SJSA1 (cell line): Measurements from ENCODE around the gene ADAT3. TPM values are rescaled to one million over a fixed set of nuclear protein-coding genes. Genes with fewer than 3 reads are reported as not detected.

ENCODE experiments used
- DNase-seq, 2 experiments: peaks; one replicate each; pipeline ENCODE4 v3.0.0-alpha.2; 2015 to 2020; ENCODE audit warnings: low spot score in 2 of 2, low read depth in 1 of 2
- H3K27ac ChIP-seq: fragments of 250-450 bp; sonication (Bioruptor Pico); 2 replicates; pipeline ENCODE4 v1.5.1; 2020; ENCODE audit warnings: mild to moderate bottlenecking, moderate library complexity
- H3K27me3 ChIP-seq: fragments of 250-450 bp; sonication (Bioruptor Pico); replicated peaks from 2 replicates; pipeline ENCODE4 v1.5.1; 2020; ENCODE audit warnings: mild to moderate bottlenecking, moderate library complexity
- H3K36me3 ChIP-seq: fragments of 250-450 bp; sonication (Bioruptor Pico); 2 replicates; pipeline ENCODE4 v1.5.1; 2020; ENCODE audit warnings: mild to moderate bottlenecking
- H3K4me1 ChIP-seq: fragments of 250-450 bp; sonication (Bioruptor Pico); replicated peaks from 2 replicates; pipeline ENCODE4 v1.6.1; 2021; ENCODE audit warnings: mild to moderate bottlenecking
- H3K4me3 ChIP-seq: fragments of 250-450 bp; sonication (Bioruptor Pico); 2 replicates; pipeline ENCODE4 v1.5.1; 2020; ENCODE audit warnings: mild to moderate bottlenecking
- H3K9me3 ChIP-seq: fragments of 250-450 bp; sonication (Bioruptor Pico); replicated peaks from 2 replicates; pipeline ENCODE4 v1.5.1; 2020; ENCODE audit warnings: mild to moderate bottlenecking
- total RNA-seq: library from RNA; depleted of rRNA; stranded (reverse); fragments of >200 nt; shearing (Covaris generic); gene quantifications from 2 replicates; pipeline ENCODE4 v1.2.3, GENCODE V29; 2014

The ADAT3 gene
- total RNA-seq, 1 experiment from 2014 or later = 2.4 TPM

GRCh38 chr19:1905863-1906375 is 720 bp downstream of the ADAT3 start:
- no peaks in the 10 kb centered on the region for H3K9me3 ChIP-seq
- DNase-seq = no peak
- H3K27ac ChIP-seq = peak overlapping the region; percentile 49
- H3K4me1 ChIP-seq = peaks cover 7% of the 10 kb centered on the region
- no peaks in the 10 kb centered on the region for H3K27me3 ChIP-seq
- peaks cover 19% of the 10 kb centered on the region for H3K36me3 ChIP-seq
- peak overlapping the region; percentile 83 for H3K4me3 ChIP-seq

- no peak overlapping the region for H3K27ac ChIP-seq
- peaks cover 7% of the 10 kb centered on the region for H3K4me1 ChIP-seq
- H3K27me3 ChIP-seq = no peaks in the 10 kb centered on the region
- H3K36me3 ChIP-seq = peaks cover 22% of the 10 kb centered on the region
- no peaks in the 10 kb centered on the region for H3K9me3 ChIP-seq
- DNase-seq = no peak
- no peak overlapping the region for H3K4me3 ChIP-seq
Observed at GRCh38 chr19:1906985-1907562, 1.9 kb downstream of the ADAT3 start.

GRCh38 chr19:1907563-1908363 is 2.6 kb downstream of the ADAT3 start:
- H3K27ac ChIP-seq = no peak overlapping the region
- DNase-seq = no peak
- H3K4me1 ChIP-seq = peaks cover 7% of the 10 kb centered on the region
- H3K27me3 ChIP-seq = no peaks in the 10 kb centered on the region
- H3K36me3 ChIP-seq = peaks cover 29% of the 10 kb centered on the region
- no peaks in the 10 kb centered on the region for H3K9me3 ChIP-seq
- H3K4me3 ChIP-seq = no peak overlapping the region

- no peaks in the 10 kb centered on the region for H3K9me3 ChIP-seq
- no peak overlapping the region for H3K27ac ChIP-seq
- peaks cover 35% of the 10 kb centered on the region for H3K36me3 ChIP-seq
- H3K27me3 ChIP-seq = no peaks in the 10 kb centered on the region
- H3K4me3 ChIP-seq = no peak overlapping the region
- DNase-seq = no peak
- H3K4me1 ChIP-seq = peaks cover 7% of the 10 kb centered on the region
Observed at GRCh38 chr19:1908364-1908678, 3.1 kb downstream of the ADAT3 start.

- H3K27ac ChIP-seq = no peak overlapping the region
Observed at GRCh38 chr19:1909761-1910080, 4.5 kb downstream of the ADAT3 start.

GRCh38 chr19:1910177-1910576 is 5.0 kb downstream of the ADAT3 start:
- Histone ChIP-seq H3K9me3 (no peaks in the 10 kb centered on the region), H3K27ac (no peak overlapping the region), H3K4me3 (no peak overlapping the region), H3K27me3 (no peaks in the 10 kb centered on the region), H3K4me1 (peaks cover 7% of the 10 kb centered on the region), H3K36me3 (peaks cover 44% of the 10 kb centered on the region)
- no peak for DNase-seq

More at GRCh38 chr19:1909761-1910080, 4.5 kb downstream of the ADAT3 start:
- peaks cover 7% of the 10 kb centered on the region for H3K4me1 ChIP-seq
- no peak overlapping the region for H3K4me3 ChIP-seq
- H3K9me3 ChIP-seq = no peaks in the 10 kb centered on the region
- no peak for DNase-seq
- H3K36me3 ChIP-seq = peaks cover 44% of the 10 kb centered on the region
- H3K27me3 ChIP-seq = no peaks in the 10 kb centered on the region

GRCh38 chr19:1911098-1911497 is 5.9 kb downstream of the ADAT3 start:
- peaks cover 36% of the 10 kb centered on the region for H3K36me3 ChIP-seq
- no peaks in the 10 kb centered on the region for H3K27me3 ChIP-seq
- peaks cover under 1% of the 10 kb centered on the region for H3K4me1 ChIP-seq
- H3K27ac ChIP-seq = no peak overlapping the region
- DNase-seq = no peak
- H3K9me3 ChIP-seq = no peaks in the 10 kb centered on the region
- H3K4me3 ChIP-seq = no peak overlapping the region

GRCh38 chr19:1911995-1912394 is 6.8 kb downstream of the ADAT3 start:
- no peaks in the 10 kb centered on the region for H3K4me1 ChIP-seq
- H3K27ac ChIP-seq = no peak overlapping the region
- no peak overlapping the region for H3K4me3 ChIP-seq
- DNase-seq = no peak
- no peaks in the 10 kb centered on the region for H3K27me3 ChIP-seq
- no peaks in the 10 kb centered on the region for H3K9me3 ChIP-seq
- H3K36me3 ChIP-seq = peaks cover 35% of the 10 kb centered on the region

GRCh38 chr19:1912760-1913505 is 7.7 kb downstream of the ADAT3 start:
- no peak overlapping the region for H3K4me3 ChIP-seq
- no peaks in the 10 kb centered on the region for H3K9me3 ChIP-seq
- H3K27me3 ChIP-seq = no peaks in the 10 kb centered on the region
- no peaks in the 10 kb centered on the region for H3K4me1 ChIP-seq
- no peak for DNase-seq
- H3K36me3 ChIP-seq = peaks cover 39% of the 10 kb centered on the region
- H3K27ac ChIP-seq = no peak overlapping the region

- no peaks in the 10 kb centered on the region for H3K4me1 ChIP-seq
- no peak for DNase-seq
- no peak overlapping the region for H3K27ac ChIP-seq
- no peaks in the 10 kb centered on the region for H3K9me3 ChIP-seq
- H3K36me3 ChIP-seq = peaks cover 40% of the 10 kb centered on the region
- no peak overlapping the region for H3K4me3 ChIP-seq
- H3K27me3 ChIP-seq = no peaks in the 10 kb centered on the region
Observed at GRCh38 chr19:1913781-1914577, 8.8 kb downstream of the ADAT3 start.

GRCh38 chr19:1914826-1915341 is 9.7 kb downstream of the ADAT3 start:
- H3K36me3 ChIP-seq = peaks cover 44% of the 10 kb centered on the region
- H3K9me3 ChIP-seq = no peaks in the 10 kb centered on the region
- H3K27ac ChIP-seq = no peak overlapping the region
- no peaks in the 10 kb centered on the region for H3K4me1 ChIP-seq
- H3K27me3 ChIP-seq = no peaks in the 10 kb centered on the region
- DNase-seq = no peak
- H3K4me3 ChIP-seq = no peak overlapping the region

- no peaks in the 10 kb centered on the region for H3K9me3 ChIP-seq
- no peak overlapping the region for H3K4me3 ChIP-seq
- DNase-seq = no peak
- H3K4me1 ChIP-seq = no peaks in the 10 kb centered on the region
- H3K36me3 ChIP-seq = peaks cover 54% of the 10 kb centered on the region
- H3K27ac ChIP-seq = no peak overlapping the region
- no peaks in the 10 kb centered on the region for H3K27me3 ChIP-seq
Observed at GRCh38 chr19:1917146-1917545, 11.9 kb downstream of the ADAT3 start.

GRCh38 chr19:1917926-1918325 is 12.7 kb downstream of the ADAT3 start:
- H3K4me1 ChIP-seq = no peaks in the 10 kb centered on the region
- H3K27me3 ChIP-seq = no peaks in the 10 kb centered on the region
- H3K9me3 ChIP-seq = no peaks in the 10 kb centered on the region
- no peak overlapping the region for H3K4me3 ChIP-seq
- no peak for DNase-seq
- H3K36me3 ChIP-seq = peaks cover 51% of the 10 kb centered on the region
- H3K27ac ChIP-seq = no peak overlapping the region
